ENCODE data around the gene TAS2R41. TPM values are rescaled to one million over a fixed set of nuclear protein-coding genes. Genes with fewer than 3 reads are reported as not detected.

TAS2R41 gene
- total and polyA plus RNA-seq, 9 donors, result not detected

- Histone ChIP-seq H3K27ac (ENCODE audit: low read length) (no peak overlapping the region), H3K4me1 (ENCODE audit: control insufficient read depth, insufficient read depth, low read length) (peaks cover 8% of the 10 kb centered on the region), H3K36me3 (ENCODE audit: control insufficient read depth, insufficient read depth, low read length) (no peaks in the 10 kb centered on the region), H3K9me3 (replicated peaks; ENCODE audit: control insufficient read depth, low read depth, low read length) (no peaks in the 10 kb centered on the region), H3K27me3 (ENCODE audit: control insufficient read depth, insufficient read depth, low read length) (no peaks in the 10 kb centered on the region), H3K4me3 (ENCODE audit: low read length) (no peak overlapping the region)
- WGBS (ENCODE audit: insufficient coverage), result no CpG with 5 or more reads among the region's 2 CpGs
- DNase-seq, result no peak
These were observed 25.6 kb downstream of the TAS2R41 start for GRCh38 chr7:143503261-143503660.

- Histone ChIP-seq H3K36me3 (ENCODE audit: control insufficient read depth, insufficient read depth, low read length) (no peaks in the 10 kb centered on the region), H3K27me3 (ENCODE audit: control insufficient read depth, insufficient read depth, low read length) (no peaks in the 10 kb centered on the region), H3K4me3 (ENCODE audit: low read length) (no peak overlapping the region), H3K27ac (ENCODE audit: low read length) (no peak overlapping the region), H3K9me3 (replicated peaks; ENCODE audit: control insufficient read depth, low read depth, low read length) (no peaks in the 10 kb centered on the region), H3K4me1 (ENCODE audit: control insufficient read depth, insufficient read depth, low read length) (peaks cover 6% of the 10 kb centered on the region)
- DNase-seq, result no peak
- 93% methylated on average over 3 of the region's 5 CpGs for WGBS (ENCODE audit: insufficient coverage)
These were observed 26.7 kb downstream of the TAS2R41 start for GRCh38 chr7:143504215-143504936.

- Histone ChIP-seq H3K4me1 (ENCODE audit: control insufficient read depth, insufficient read depth, low read length) (peaks cover under 1% of the 10 kb centered on the region), H3K9me3 (replicated peaks; ENCODE audit: control insufficient read depth, low read depth, low read length) (no peaks in the 10 kb centered on the region), H3K27ac (ENCODE audit: low read length) (no peak overlapping the region), H3K4me3 (ENCODE audit: low read length) (no peak overlapping the region), H3K36me3 (ENCODE audit: control insufficient read depth, insufficient read depth, low read length) (no peaks in the 10 kb centered on the region), H3K27me3 (ENCODE audit: control insufficient read depth, insufficient read depth, low read length) (no peaks in the 10 kb centered on the region)
- DNase-seq, result no peak
These were observed 27.2 kb downstream of the TAS2R41 start for GRCh38 chr7:143504937-143505297.

GRCh38 chr7:143505838-143506237 lies 28.2 kb downstream of the TAS2R41 start:
- Histone ChIP-seq H3K4me1 (ENCODE audit: control insufficient read depth, insufficient read depth, low read length) (no peaks in the 10 kb centered on the region), H3K4me3 (ENCODE audit: low read length) (no peak overlapping the region), H3K27me3 (ENCODE audit: control insufficient read depth, insufficient read depth, low read length) (no peaks in the 10 kb centered on the region), H3K36me3 (ENCODE audit: control insufficient read depth, insufficient read depth, low read length) (no peaks in the 10 kb centered on the region), H3K9me3 (replicated peaks; ENCODE audit: control insufficient read depth, low read depth, low read length) (no peaks in the 10 kb centered on the region), H3K27ac (ENCODE audit: low read length) (no peak overlapping the region)
- no CpG with 5 or more reads among the region's 2 CpGs for WGBS (ENCODE audit: insufficient coverage)
- DNase-seq, result no peak

GRCh38 chr7:143507094-143507518 lies 29.4 kb downstream of the TAS2R41 start:
- DNase-seq, result no peak
- Histone ChIP-seq H3K4me1 (ENCODE audit: control insufficient read depth, insufficient read depth, low read length) (peaks cover 7% of the 10 kb centered on the region), H3K36me3 (ENCODE audit: control insufficient read depth, insufficient read depth, low read length) (no peaks in the 10 kb centered on the region), H3K4me3 (ENCODE audit: low read length) (no peak overlapping the region), H3K27me3 (ENCODE audit: control insufficient read depth, insufficient read depth, low read length) (peaks cover 3% of the 10 kb centered on the region), H3K9me3 (replicated peaks; ENCODE audit: control insufficient read depth, low read depth, low read length) (no peaks in the 10 kb centered on the region), H3K27ac (ENCODE audit: low read length) (no peak overlapping the region)
- 83% methylated on average over 2 of the region's 3 CpGs for WGBS (ENCODE audit: insufficient coverage)

GRCh38 chr7:143507534-143508055 lies 29.9 kb downstream of the TAS2R41 start:
- H3K27ac ChIP-seq (ENCODE audit: low read length), result no peak overlapping the region
- H3K27me3 ChIP-seq (ENCODE audit: control insufficient read depth, insufficient read depth, low read length), result peaks cover 3% of the 10 kb centered on the region
- H3K4me3 ChIP-seq (ENCODE audit: low read length), result no peak overlapping the region
- H3K4me1 ChIP-seq (ENCODE audit: control insufficient read depth, insufficient read depth, low read length), result peaks cover 7% of the 10 kb centered on the region
- H3K9me3 ChIP-seq (replicated peaks; ENCODE audit: control insufficient read depth, low read depth, low read length), result no peaks in the 10 kb centered on the region
- no peak for DNase-seq
- no peaks in the 10 kb centered on the region for H3K36me3 ChIP-seq (ENCODE audit: control insufficient read depth, insufficient read depth, low read length)
- 100% methylated on average over 1 of the region's 5 CpGs for WGBS (ENCODE audit: insufficient coverage)

GRCh38 chr7:143510854-143511592 lies 33.4 kb downstream of the TAS2R41 start:
- Histone ChIP-seq H3K27me3 (ENCODE audit: control insufficient read depth, insufficient read depth, low read length) (peaks cover 3% of the 10 kb centered on the region), H3K27ac (ENCODE audit: low read length) (no peak overlapping the region), H3K36me3 (ENCODE audit: control insufficient read depth, insufficient read depth, low read length) (no peaks in the 10 kb centered on the region), H3K9me3 (replicated peaks; ENCODE audit: control insufficient read depth, low read depth, low read length) (no peaks in the 10 kb centered on the region), H3K4me1 (ENCODE audit: control insufficient read depth, insufficient read depth, low read length) (peaks cover 12% of the 10 kb centered on the region), H3K4me3 (ENCODE audit: low read length) (peak overlapping the region; percentile 14)
- 45% methylated on average over 64 of the region's 65 CpGs for WGBS (ENCODE audit: insufficient coverage)
- DNase-seq, result no peak

GRCh38 chr7:143511593-143512047 lies 33.9 kb downstream of the TAS2R41 start:
- peaks cover 3% of the 10 kb centered on the region for H3K27me3 ChIP-seq (ENCODE audit: control insufficient read depth, insufficient read depth, low read length)
- WGBS (ENCODE audit: insufficient coverage), result 68% methylated on average over 19 of the region's 23 CpGs
- peaks cover 12% of the 10 kb centered on the region for H3K4me1 ChIP-seq (ENCODE audit: control insufficient read depth, insufficient read depth, low read length)
- H3K27ac ChIP-seq (ENCODE audit: low read length), result no peak overlapping the region
- no peaks in the 10 kb centered on the region for H3K9me3 ChIP-seq (replicated peaks; ENCODE audit: control insufficient read depth, low read depth, low read length)
- no peak for DNase-seq
- no peaks in the 10 kb centered on the region for H3K36me3 ChIP-seq (ENCODE audit: control insufficient read depth, insufficient read depth, low read length)
- peak overlapping the region; percentile 14 for H3K4me3 ChIP-seq (ENCODE audit: low read length)

GRCh38 chr7:143512488-143513340 lies 35.0 kb downstream of the TAS2R41 start:
- no peaks in the 10 kb centered on the region for H3K36me3 ChIP-seq (ENCODE audit: control insufficient read depth, insufficient read depth, low read length)
- WGBS (ENCODE audit: insufficient coverage), result 85% methylated on average over 4 of the region's 8 CpGs
- no peak for DNase-seq
- no peak overlapping the region for H3K4me3 ChIP-seq (ENCODE audit: low read length)
- peaks cover 3% of the 10 kb centered on the region for H3K27me3 ChIP-seq (ENCODE audit: control insufficient read depth, insufficient read depth, low read length)
- H3K27ac ChIP-seq (ENCODE audit: low read length), result no peak overlapping the region
- H3K9me3 ChIP-seq (replicated peaks; ENCODE audit: control insufficient read depth, low read depth, low read length), result no peaks in the 10 kb centered on the region
- H3K4me1 ChIP-seq (ENCODE audit: control insufficient read depth, insufficient read depth, low read length), result peaks cover 12% of the 10 kb centered on the region

- peak; percentile 48 for DNase-seq
- Histone ChIP-seq H3K4me3 (ENCODE audit: low read length) (no peak overlapping the region), H3K9me3 (replicated peaks; ENCODE audit: control insufficient read depth, low read depth, low read length) (no peaks in the 10 kb centered on the region), H3K27me3 (ENCODE audit: control insufficient read depth, insufficient read depth, low read length) (peaks cover 3% of the 10 kb centered on the region), H3K27ac (ENCODE audit: low read length) (no peak overlapping the region), H3K4me1 (ENCODE audit: control insufficient read depth, insufficient read depth, low read length) (peaks cover 26% of the 10 kb centered on the region), H3K36me3 (ENCODE audit: control insufficient read depth, insufficient read depth, low read length) (no peaks in the 10 kb centered on the region)
- WGBS (ENCODE audit: insufficient coverage), result no CpG with 5 or more reads among the region's 2 CpGs
These were observed 36.8 kb downstream of the TAS2R41 start for GRCh38 chr7:143514487-143514886.
